ENCODE data around the gene MRPL2.

The MRPL2 gene

DNA sequence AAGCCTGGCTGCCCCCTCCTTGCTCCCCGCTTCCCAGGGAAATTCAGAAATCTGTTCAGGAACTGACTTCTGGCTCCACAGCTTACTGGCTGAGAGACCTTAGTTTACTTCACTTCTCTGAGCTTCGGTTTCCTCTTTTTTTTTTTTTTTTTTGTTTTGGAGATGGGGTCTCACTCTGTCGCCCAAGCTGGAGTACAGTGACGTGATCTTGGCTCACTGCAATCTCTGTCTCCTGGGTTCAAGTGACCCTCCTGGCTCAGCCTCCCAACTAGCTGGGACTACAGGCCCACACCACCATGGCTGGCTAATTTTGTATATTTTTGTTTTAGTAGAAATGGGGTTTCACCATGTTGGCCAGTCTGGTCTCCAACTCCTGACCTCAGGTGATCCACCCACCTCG, 31.8 kb upstream of the MRPL2 start:
- H3K4me3 ChIP-seq (ENCODE audit: low read depth, low read length), result no peak overlapping the region
- no peak for DNase-seq (ENCODE audit: low read depth)
- TF ChIP-seq, protein P1, sequence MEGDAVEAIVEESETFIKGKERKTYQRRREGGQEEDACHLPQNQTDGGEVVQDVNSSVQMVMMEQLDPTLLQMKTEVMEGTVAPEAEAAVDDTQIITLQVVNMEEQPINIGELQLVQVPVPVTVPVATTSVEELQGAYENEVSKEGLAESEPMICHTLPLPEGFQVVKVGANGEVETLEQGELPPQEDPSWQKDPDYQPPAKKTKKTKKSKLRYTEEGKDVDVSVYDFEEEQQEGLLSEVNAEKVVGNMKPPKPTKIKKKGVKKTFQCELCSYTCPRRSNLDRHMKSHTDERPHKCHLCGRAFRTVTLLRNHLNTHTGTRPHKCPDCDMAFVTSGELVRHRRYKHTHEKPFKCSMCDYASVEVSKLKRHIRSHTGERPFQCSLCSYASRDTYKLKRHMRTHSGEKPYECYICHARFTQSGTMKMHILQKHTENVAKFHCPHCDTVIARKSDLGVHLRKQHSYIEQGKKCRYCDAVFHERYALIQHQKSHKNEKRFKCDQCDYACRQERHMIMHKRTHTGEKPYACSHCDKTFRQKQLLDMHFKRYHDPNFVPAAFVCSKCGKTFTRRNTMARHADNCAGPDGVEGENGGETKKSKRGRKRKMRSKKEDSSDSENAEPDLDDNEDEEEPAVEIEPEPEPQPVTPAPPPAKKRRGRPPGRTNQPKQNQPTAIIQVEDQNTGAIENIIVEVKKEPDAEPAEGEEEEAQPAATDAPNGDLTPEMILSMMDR (IDR thresholded peaks at IDR 0.05; ENCODE audit: control insufficient read depth, extremely low read depth, insufficient read depth), result no peak

DNA sequence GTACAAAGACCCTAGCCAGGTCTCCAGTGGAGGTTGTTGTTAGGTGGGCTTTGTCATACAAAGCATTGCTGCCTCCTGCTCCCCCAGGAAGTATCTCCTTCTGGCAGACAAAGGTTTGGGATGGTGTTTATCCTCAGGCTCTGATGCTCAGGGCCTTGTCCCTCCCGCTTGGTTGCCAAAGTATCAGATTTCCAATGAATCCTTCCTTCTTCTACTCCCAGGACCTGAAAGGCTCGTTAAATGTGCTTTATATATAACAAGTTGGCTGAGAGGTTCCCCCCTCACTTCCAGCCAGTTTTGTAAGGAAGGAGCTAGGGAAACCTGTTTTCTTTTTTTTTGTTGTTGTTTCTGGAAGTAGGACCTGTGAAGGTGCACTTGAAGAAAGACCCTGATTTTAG, 31.3 kb upstream of the MRPL2 start:
- DNase-seq (ENCODE audit: low read depth), result peak; percentile 96
- TF ChIP-seq, protein P1 (IDR thresholded peaks at IDR 0.05; ENCODE audit: control insufficient read depth, extremely low read depth, insufficient read depth), result no peak
- H3K4me3 ChIP-seq (ENCODE audit: low read depth, low read length), result peak overlapping the region; percentile 21

DNA sequence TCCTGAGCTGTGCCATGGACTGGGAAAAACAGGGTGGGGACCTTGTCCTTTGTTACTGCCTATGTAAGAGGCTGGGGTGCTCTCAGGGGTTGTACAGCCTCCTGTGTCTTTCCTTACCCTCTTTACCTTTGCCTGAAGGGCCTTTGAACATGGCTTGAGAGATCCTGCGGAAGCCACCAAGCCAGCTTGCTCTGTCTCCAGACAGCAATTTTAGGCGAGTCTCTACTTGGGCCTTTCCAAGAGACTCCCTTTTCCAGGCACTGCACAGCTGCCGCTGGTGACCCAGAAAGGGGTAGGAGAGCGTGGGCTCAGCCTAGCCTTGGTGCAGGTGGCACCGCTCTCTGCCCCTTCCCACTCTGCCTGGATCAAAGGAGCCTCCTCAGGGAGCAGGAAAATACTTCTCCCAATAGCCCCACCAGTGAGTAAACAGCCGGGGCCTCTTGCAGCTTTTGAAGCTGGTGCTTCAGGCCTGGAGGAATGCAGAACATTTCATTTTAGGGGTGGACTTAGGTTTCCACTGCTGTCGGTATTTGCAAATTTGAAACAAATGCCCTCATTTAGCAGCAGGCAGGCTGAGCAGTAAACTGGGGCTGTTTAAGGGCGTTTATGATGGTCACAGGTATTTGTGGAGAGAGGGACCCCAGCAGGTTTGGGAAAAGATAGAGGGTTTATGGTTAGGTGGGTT, 30.8 kb upstream of the MRPL2 start:
- DNase-seq (ENCODE audit: low read depth), result no peak
- H3K4me3 ChIP-seq (ENCODE audit: low read depth, low read length), result peak overlapping the region; percentile 21
- TF ChIP-seq, protein P1 (IDR thresholded peaks at IDR 0.05; ENCODE audit: control insufficient read depth, extremely low read depth, insufficient read depth), result no peak

DNA sequence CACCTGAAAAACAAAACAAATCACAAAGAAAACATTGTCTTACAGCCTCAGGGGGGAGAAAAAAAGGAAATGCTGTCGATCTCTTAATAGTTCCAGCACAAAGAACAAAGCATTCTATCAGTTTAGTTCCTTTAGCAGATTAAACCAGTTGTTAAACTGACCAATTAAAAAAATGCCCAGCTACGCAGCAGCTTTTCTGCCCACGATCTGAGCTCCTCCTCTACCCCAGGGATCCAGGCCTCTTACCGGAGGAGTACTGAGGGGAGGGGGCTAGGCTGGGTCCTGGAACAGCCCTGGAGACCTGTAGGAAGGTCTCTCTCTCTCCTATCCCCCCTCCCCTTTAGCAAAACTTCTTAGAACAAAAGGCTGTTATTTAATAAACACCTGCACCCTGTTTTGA, 30.2 kb upstream of the MRPL2 start:
- TF ChIP-seq, protein P1 (IDR thresholded peaks at IDR 0.05; ENCODE audit: control insufficient read depth, extremely low read depth, insufficient read depth), result no peak

DNA sequence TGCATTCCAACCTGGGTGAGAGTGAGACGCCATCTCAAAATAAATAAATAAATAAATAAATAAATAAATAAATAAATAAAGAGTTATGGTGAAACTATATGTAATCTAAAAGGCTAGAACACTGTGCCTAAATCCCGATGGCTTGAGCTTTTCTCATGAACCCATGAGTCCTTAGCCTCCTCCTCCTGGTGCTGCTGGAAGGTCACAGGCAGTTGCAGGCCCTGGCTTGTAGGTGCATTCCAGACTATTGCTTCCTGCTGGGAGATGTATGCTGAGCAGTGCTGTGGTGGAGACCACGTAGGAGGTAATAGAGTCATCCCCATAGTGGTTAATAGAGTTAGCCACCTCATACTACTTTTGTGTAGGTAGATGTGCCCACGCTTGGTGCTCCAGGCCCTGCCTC, 29.4 kb upstream of the MRPL2 start:
- TF ChIP-seq, protein P1 (IDR thresholded peaks at IDR 0.05; ENCODE audit: control insufficient read depth, extremely low read depth, insufficient read depth), result no peak
- no peak overlapping the region for H3K4me3 ChIP-seq (ENCODE audit: low read depth, low read length)
- no peak for DNase-seq (ENCODE audit: low read depth)

More for the DNA sequence above, 30.2 kb upstream of the MRPL2 start:
- DNase-seq (ENCODE audit: low read depth), result no peak
- H3K4me3 ChIP-seq (ENCODE audit: low read depth, low read length), result no peak overlapping the region

DNA sequence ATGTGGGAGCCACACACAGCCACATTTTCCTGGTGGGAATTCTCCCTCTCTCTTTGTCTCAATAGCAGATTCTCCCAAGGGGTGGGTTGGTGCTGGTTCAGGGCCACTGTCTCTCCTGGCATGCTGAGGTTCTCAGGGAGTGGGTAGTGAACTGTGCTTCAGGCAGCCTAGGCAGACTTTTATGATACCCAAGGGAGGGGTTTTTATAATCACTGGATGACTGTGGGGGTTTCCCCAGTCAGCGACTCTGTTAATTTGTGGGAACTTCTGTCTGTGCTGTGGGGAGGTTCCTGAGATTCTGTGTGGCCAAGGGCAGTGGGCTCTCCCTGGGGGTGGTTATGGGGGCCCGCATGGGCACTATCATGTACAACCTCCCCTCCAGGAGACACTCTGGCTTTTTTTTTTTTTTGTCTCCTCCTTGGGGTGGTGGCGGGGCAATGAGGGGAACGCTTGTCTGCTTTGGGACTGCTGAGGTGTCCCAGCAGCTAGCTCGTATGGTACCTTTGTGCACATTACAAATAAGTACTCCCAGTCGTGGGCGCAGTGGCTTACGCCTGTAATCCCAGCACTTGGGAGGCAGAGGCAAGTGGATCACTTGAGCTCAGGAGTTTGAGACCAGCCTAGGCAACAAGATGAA, 26.9 kb upstream of the MRPL2 start:
- no peak overlapping the region for H3K4me3 ChIP-seq (ENCODE audit: low read depth, low read length)
- TF ChIP-seq, protein P1 (IDR thresholded peaks at IDR 0.05; ENCODE audit: control insufficient read depth, extremely low read depth, insufficient read depth), result no peak
- DNase-seq (ENCODE audit: low read depth), result no peak
